T-helper 22 cell (primary cell): ENCODE data around the gene SLC17A9.

Experiments used
- DNase-seq: peaks from one replicate; pipeline ENCODE4 v3.0.0-alpha.2; 2020; ENCODE audit warnings: low read depth

Gene SLC17A9

GRCh38 chr20:62938105-62938888, 14.2 kb upstream of the SLC17A9 start, which contains the start of gene GID8:
GID8 (plus strand) TSS chr20:62938147; CDS start chr20:62941503, 3,356 bp downstream.
- DNase-seq: no peak

- DNase-seq: no peak
These were observed 11.6 kb upstream of the SLC17A9 start for GRCh38 chr20:62940875-62941274.

GRCh38 chr20:62941792-62942191, 10.7 kb upstream of the SLC17A9 start:
- DNase-seq: no peak

- no peak for DNase-seq
These were observed 10.1 kb upstream of the SLC17A9 start for GRCh38 chr20:62942456-62942855.

GRCh38 chr20:62943396-62943795, 9.1 kb upstream of the SLC17A9 start:
- DNase-seq: no peak

GRCh38 chr20:62944184-62944583, 8.3 kb upstream of the SLC17A9 start:
- no peak for DNase-seq

- DNase-seq: no peak
These were observed 7.8 kb upstream of the SLC17A9 start for GRCh38 chr20:62944746-62945145.

- no peak for DNase-seq
These were observed 6.7 kb upstream of the SLC17A9 start for GRCh38 chr20:62945771-62946339.

GRCh38 chr20:62946918-62947317, 5.6 kb upstream of the SLC17A9 start:
- DNase-seq: no peak

GRCh38 chr20:62947532-62948300, 4.8 kb upstream of the SLC17A9 start:
- DNase-seq: no peak

- no peak for DNase-seq
These were observed 3.2 kb upstream of the SLC17A9 start for GRCh38 chr20:62949153-62949821.

GRCh38 chr20:62949962-62950361, 2.5 kb upstream of the SLC17A9 start:
- no peak for DNase-seq

- DNase-seq: no peak
These were observed 1.8 kb upstream of the SLC17A9 start for GRCh38 chr20:62950741-62951140.

GRCh38 chr20:62951143-62951895, 1.2 kb upstream of the SLC17A9 start:
- DNase-seq: no peak

GRCh38 chr20:62951896-62952372, 575 bp upstream of the SLC17A9 start:
- no peak for DNase-seq

- DNase-seq: no peak
These were observed 694 bp downstream of the SLC17A9 start for GRCh38 chr20:62952968-62953838.

- DNase-seq: peak; percentile 64
These were observed 1.6 kb downstream of the SLC17A9 start for GRCh38 chr20:62953839-62954703.

- no peak for DNase-seq
These were observed 3.2 kb downstream of the SLC17A9 start for GRCh38 chr20:62955519-62956386.
